Endothelial cell of umbilical vein (primary cell): ENCODE data around the gene WNT7B. TPM values are rescaled to one million over a fixed set of nuclear protein-coding genes. Genes with fewer than 3 reads are reported as not detected.

Experiments
- BruUV-seq: library from RNA; stranded (reverse); fragments of 400-500 nt; replicated peaks from 2 replicates; lab custom pipeline; 2021; lab: Mats Ljungman, UMichigan
- CTCF ChIA-PET: fragments of 300-600, 350-600 bp; sonication (Branson Sonifier 250); formaldehyde crosslinking; loops from one replicate; lab custom pipeline; 2021; ENCODE audit warnings: antibody characterized with exemption, inconsistent platforms; lab: Charles Lee
- POLR2A ChIA-PET: fragments of 300-600, 350-600 bp; sonication (Branson Sonifier 250); formaldehyde crosslinking; loops from one replicate; lab custom pipeline; 2021; ENCODE audit warnings: antibody characterized with exemption, inconsistent platforms; lab: Charles Lee
- DNase-seq: peaks from one replicate; pipeline ENCODE4 v3.0.0-alpha.2; 2011; ENCODE audit warnings: low read depth, low spot score
- FAIRE-seq: peaks from 2 replicates; lab custom pipeline; 2011; peaks lifted over from hg19 to GRCh38; lab: Jason Lieb, UNC
- H2AFZ ChIP-seq: 2 replicates; pipeline ENCODE4 v1.6.0; 2012; ENCODE audit warnings: low read depth, low read length, control low read depth, inconsistent platforms
- H3K27ac ChIP-seq: 2 replicates; pipeline ENCODE4 v1.5.1; 2011; ENCODE audit warnings: low read depth, mild to moderate bottlenecking, control low read depth, low read length, moderate library complexity; ENCODE audit not compliant: insufficient read depth
- H3K27me3 ChIP-seq, 2 experiments: 2 replicates each; pipeline versions ENCODE4 v1.6.0 to v1.6.1; 2011; ENCODE audit warnings: low read length in 2 of 2, mixed read lengths in 1 of 2; ENCODE audit not compliant: control insufficient read depth in 2 of 2, insufficient read depth in 2 of 2
- H3K36me3 ChIP-seq, 2 experiments: 2 replicates in 1 of 2; 3 replicates in 1 of 2; pipeline ENCODE4 v1.5.1; 2011; ENCODE audit warnings: low read length in 2 of 2, mild to moderate bottlenecking in 1 of 2, moderate library complexity in 1 of 2; ENCODE audit not compliant: control insufficient read depth in 2 of 2, insufficient read depth in 2 of 2; ENCODE audit errors: extremely low read depth in 1 of 2
- H3K4me1 ChIP-seq: 3 replicates; pipeline ENCODE4 v1.5.1; 2011; ENCODE audit warnings: mild to moderate bottlenecking, low read length; ENCODE audit not compliant: control insufficient read depth, insufficient read depth; ENCODE audit errors: extremely low read depth
- H3K4me2 ChIP-seq: 2 replicates; pipeline ENCODE4 v1.6.1; 2011; ENCODE audit warnings: low read length, control low read depth, mixed read lengths; ENCODE audit not compliant: insufficient read depth
- H3K4me3 ChIP-seq, 3 experiments: fragments of 200-600 bp in 1 of 3; sonication (generic), shearing (Covaris generic) in 1 of 3; replicated peaks in 1 of 3; 2 replicates each; pipeline ENCODE4 v1.5.1; 2011 to 2016; ENCODE audit warnings: control low read depth in 3 of 3, low read length in 3 of 3, mild to moderate bottlenecking in 2 of 3, inconsistent platforms in 1 of 3, low read depth in 1 of 3, moderate library complexity in 1 of 3; ENCODE audit not compliant: insufficient read depth in 1 of 3
- H3K79me2 ChIP-seq: 2 replicates; pipeline ENCODE4 v1.6.0; 2012; ENCODE audit warnings: low read length, inconsistent platforms; ENCODE audit not compliant: control insufficient read depth, insufficient read depth
- H3K9ac ChIP-seq: replicated peaks from 2 replicates; pipeline ENCODE3; 2011; ENCODE audit warnings: low read length, control low read depth; ENCODE audit not compliant: insufficient read depth; ENCODE audit errors: extremely low read depth
- H3K9me1 ChIP-seq: replicated peaks from 3 replicates; pipeline ENCODE4 v1.6.0; 2011; ENCODE audit warnings: mild to moderate bottlenecking, low read length; ENCODE audit not compliant: control insufficient read depth, insufficient read depth; ENCODE audit errors: extremely low read depth
- H3K9me3 ChIP-seq: replicated peaks from 2 replicates; pipeline ENCODE4 v1.5.1; 2012; ENCODE audit warnings: low read length, inconsistent platforms; ENCODE audit not compliant: control insufficient read depth, insufficient read depth
- H4K20me1 ChIP-seq: replicated peaks from 2 replicates; pipeline ENCODE3; 2011; ENCODE audit warnings: mild to moderate bottlenecking, low read length; ENCODE audit not compliant: control insufficient read depth, insufficient read depth; ENCODE audit errors: extremely low read depth
- CTCF ChIP-seq, 2 donors: IDR thresholded peaks; 1 replicate in 1 of 2; 2 replicates in 1 of 2; pipeline ENCODE4 v1.5.1; 2011; ENCODE audit warnings: low read length in 2 of 2, mild to moderate bottlenecking in 2 of 2, moderate library complexity in 2 of 2, control low read depth in 1 of 2, inconsistent platforms in 1 of 2, low read depth in 1 of 2; ENCODE audit not compliant: insufficient read depth in 1 of 2; ENCODE audit errors: extremely low read depth in 1 of 2
- EZH2 ChIP-seq: IDR thresholded peaks from 2 replicates; pipeline ENCODE4 v1.6.1; 2012; ENCODE audit warnings: borderline replicate concordance, low read depth, mild to moderate bottlenecking, moderate library complexity, low read length, inconsistent platforms; ENCODE audit not compliant: severe bottlenecking
- FOS ChIP-seq: IDR thresholded peaks from 2 replicates; pipeline ENCODE4 v1.6.1; 2011; ENCODE audit warnings: mild to moderate bottlenecking, low read length, moderate library complexity, borderline replicate concordance; ENCODE audit not compliant: insufficient read depth
- GATA2 ChIP-seq: IDR thresholded peaks from 2 replicates; pipeline ENCODE4 v1.7.0; 2011; ENCODE audit warnings: low read depth, mild to moderate bottlenecking, moderate library complexity, mixed read lengths, low read length; ENCODE audit not compliant: insufficient read length, insufficient read depth
- JUN ChIP-seq: IDR thresholded peaks from 2 replicates; pipeline ENCODE4 v1.6.1; 2011; ENCODE audit warnings: borderline replicate concordance, low read depth; ENCODE audit not compliant: insufficient read length, insufficient read depth
- MAX ChIP-seq: IDR thresholded peaks from 2 replicates; pipeline ENCODE4 v1.6.1; 2011; ENCODE audit not compliant: insufficient read depth, insufficient read length
- MYC ChIP-seq: IDR thresholded peaks from one replicate; pipeline ENCODE4 v1.6.1; 2011; ENCODE audit warnings: mild to moderate bottlenecking, low read depth, low read length
- POLR2A ChIP-seq: IDR thresholded peaks from 2 replicates; pipeline ENCODE4 v1.6.1; 2012; ENCODE audit warnings: low read depth, mild to moderate bottlenecking, control low read depth, low read length
- POLR2AphosphoS5 ChIP-seq: IDR thresholded peaks from 2 replicates; pipeline ENCODE4 v1.6.1; 2012; ENCODE audit warnings: low read depth, mild to moderate bottlenecking, control low read depth, low read length, moderate library complexity; ENCODE audit not compliant: insufficient read depth
- dilution Hi-C: fragments of 300-500 bp; cut with MboI; formaldehyde crosslinking; loops from one replicate; pipeline ENCODE4 v1.15.0; 2019; ENCODE audit warnings: low sequenced_read_pairs; ENCODE audit not compliant: extremely low pct_ligation_motif_present
- intact Hi-C: fragments of 100-400 bp; cut with micrococcal nuclease; formaldehyde crosslinking; loops from one replicate; pipeline ENCODE4 v1.10.0; 2022
- polyA plus RNA-seq, 4 experiments: library from polyadenylated mRNA; depleted of rRNA in 3 of 4; stranded (reverse) in 3 of 4; unstranded in 1 of 4; fragments of >200 nt; gene quantifications; 2 replicates each; pipeline versions ENCODE4 v1.2.1 to v1.2.3, GENCODE V29; 2011 to 2012; ENCODE audit warnings: missing spikeins in 1 of 4
- total RNA-seq: library from RNA; stranded (reverse); gene quantifications from 2 replicates; pipeline ENCODE4 v1.2.3, GENCODE V29; 2021

Gene WNT7B
- total and polyA plus RNA-seq, 2 donors (not counting 3 experiments of a cell fraction or from before 2014, with no cell fraction given): not detected

GRCh38 chr22:45942344-45942743, 34.6 kb downstream of the WNT7B start:
- no peak for FAIRE-seq
- intact Hi-C loops: no loop called here

More at GRCh38 chr22:45942344-45942743, 34.6 kb downstream of the WNT7B start:
- no peak for DNase-seq
- Histone ChIP-seq H4K20me1 (no peaks in the 10 kb centered on the region), H3K27ac (no peak overlapping the region), H3K4me1 (no peaks in the 10 kb centered on the region), H3K4me2 (no peak overlapping the region), H3K9me1 (no peaks in the 10 kb centered on the region), H3K36me3 (no peaks in the 10 kb centered on the region), H3K27me3 (no peaks in the 10 kb centered on the region), H2AFZ (no peak overlapping the region), H3K79me2 (no peaks in the 10 kb centered on the region), H3K9me3 (no peaks in the 10 kb centered on the region), H3K4me3 (no peak overlapping the region), H3K9ac (no peak overlapping the region)
- dilution Hi-C loops: no loop called here
- CTCF ChIA-PET: no interaction called here
- POLR2A ChIA-PET: no interaction called here
- TF ChIP-seq EZH2 (no peak), JUN (no peak), MAX (no peak), POLR2A (no peak), MYC (no peak), CTCF (IDR thresholded peaks at IDR 0.05; ENCODE audit: extremely low read depth in 1 of 2, insufficient read depth in 1 of 2, low read depth in 1 of 2, low read length in 2 of 2) (no peak), POLR2AphosphoS5 (no peak), FOS (no peak), GATA2 (no peak)
- no TSS peak for BruUV-seq
